GM23338 (cell line): ENCODE data around the gene RAB11FIP3. TPM values are rescaled to one million over a fixed set of nuclear protein-coding genes. Genes with fewer than 3 reads are reported as not detected.

Experiments used
- ATAC-seq: fragments of 200-7000 bp; cut with Tn5 transposase; 3 replicates; pipeline ENCODE4 v1.9.1; 2020
- DNase-seq: peaks from one replicate; pipeline ENCODE4 v3.0.0-alpha.2; 2015; ENCODE audit warnings: low spot score
- H2AFZ ChIP-seq: fragments of 200-600 bp; sonication (generic); 2 replicates; pipeline ENCODE4 v1.8.0; 2016; ENCODE audit warnings: antibody characterized with exemption, mild to moderate bottlenecking, moderate library complexity
- H3F3A ChIP-seq: fragments of 200-600 bp; sonication (generic); replicated peaks from 2 replicates; pipeline ENCODE4 v1.8.0; 2017; ENCODE audit warnings: antibody characterized with exemption, mixed run types, low read depth
- H3K27ac ChIP-seq: fragments of 200-600 bp; sonication (generic); 2 replicates; pipeline ENCODE4 v1.6.1; 2016; ENCODE audit warnings: low read depth
- H3K27me3 ChIP-seq: fragments of 200-600 bp; sonication (generic); 2 replicates; pipeline ENCODE4 v1.8.0; 2016; ENCODE audit warnings: mild to moderate bottlenecking, mixed run types, moderate library complexity; ENCODE audit not compliant: insufficient read depth
- H3K36me3 ChIP-seq: fragments of 200-600 bp; sonication (generic); 2 replicates; pipeline ENCODE4 v1.8.0; 2016; ENCODE audit warnings: mild to moderate bottlenecking; ENCODE audit not compliant: insufficient read depth
- H3K4me1 ChIP-seq: fragments of 200-600 bp; sonication (generic); 2 replicates; pipeline ENCODE4 v1.8.0; 2016; ENCODE audit warnings: mild to moderate bottlenecking, moderate library complexity; ENCODE audit not compliant: insufficient read depth
- H3K4me2 ChIP-seq: fragments of 200-600 bp; sonication (generic); 2 replicates; pipeline ENCODE4 v1.7.1; 2017; ENCODE audit warnings: mixed run types
- H3K4me3 ChIP-seq: fragments of 200-600 bp; sonication (generic); 2 replicates; pipeline ENCODE4 v1.6.1; 2016; ENCODE audit warnings: mixed run types
- H3K79me2 ChIP-seq: fragments of 200-600 bp; sonication (generic); replicated peaks from 2 replicates; pipeline ENCODE4 v1.8.0; 2017; ENCODE audit warnings: mild to moderate bottlenecking; ENCODE audit not compliant: insufficient read depth
- H3K9me2 ChIP-seq: fragments of 200-600 bp; sonication (generic); 2 replicates; pipeline ENCODE4 v1.8.0; 2017; ENCODE audit not compliant: insufficient read depth
- H4K20me1 ChIP-seq: fragments of 200-600 bp; sonication (generic); replicated peaks from 2 replicates; pipeline ENCODE4 v1.8.0; 2017; ENCODE audit warnings: mild to moderate bottlenecking; ENCODE audit not compliant: insufficient read depth
- H3K27ac Mint-ChIP-seq: 2 replicates; pipeline ENCODE4 v1.8.0; 2020; ENCODE audit warnings: inconsistent platforms, mild to moderate bottlenecking, moderate library complexity, mixed read lengths
- H3K27me3 Mint-ChIP-seq: 3 replicates; pipeline ENCODE4 v1.8.0; 2022; ENCODE audit warnings: low read depth, mild to moderate bottlenecking, moderate library complexity, mixed read lengths, inconsistent platforms; ENCODE audit not compliant: insufficient read depth, poor library complexity
- H3K36me3 Mint-ChIP-seq: 3 replicates; pipeline ENCODE4 v1.8.0; 2021; ENCODE audit warnings: low read depth, mild to moderate bottlenecking, inconsistent platforms, moderate library complexity, mixed read lengths
- H3K4me1 Mint-ChIP-seq: 3 replicates; pipeline ENCODE4 v1.8.0; 2020; ENCODE audit warnings: mild to moderate bottlenecking, inconsistent platforms, mixed read lengths
- H3K4me3 Mint-ChIP-seq: 3 replicates; pipeline ENCODE4 v1.8.0; 2021; ENCODE audit warnings: moderate library complexity, mild to moderate bottlenecking, inconsistent platforms, mixed read lengths
- H3K9me3 Mint-ChIP-seq: 3 replicates; pipeline ENCODE4 v1.8.0; 2020; ENCODE audit warnings: moderate library complexity, mild to moderate bottlenecking, inconsistent platforms, mixed read lengths
- CREB1 ChIP-seq: fragments of 250-450 bp; sonication (Bioruptor Pico); IDR thresholded peaks from 2 replicates; pipeline ENCODE4 v1.5.0; 2020; ENCODE audit warnings: low read depth, mild to moderate bottlenecking, moderate library complexity
- CTCF ChIP-seq, 2 experiments: fragments of 200-600 bp in 1 of 2; sonication (generic) in 1 of 2; conservative IDR thresholded peaks; 2 replicates each; pipeline versions ENCODE4 v1.5.1 to v1.6.1; 2016 to 2017; ENCODE audit warnings: antibody characterized with exemption in 2 of 2, low read depth in 2 of 2, mild to moderate bottlenecking in 2 of 2, moderate library complexity in 1 of 2
- ETS1 ChIP-seq: IDR thresholded peaks from 2 replicates; pipeline ENCODE4 v1.6.1; 2016; ENCODE audit warnings: antibody characterized with exemption
- EZH2 ChIP-seq: fragments of 200-600 bp; sonication (generic); IDR thresholded peaks from one replicate; pipeline ENCODE4 v1.8.0; 2017; ENCODE audit warnings: antibody characterized with exemption, mild to moderate bottlenecking, low read depth; ENCODE audit not compliant: unreplicated experiment
- EZH2phosphoT487 ChIP-seq: fragments of 200-600 bp; sonication (generic); IDR thresholded peaks from one replicate; pipeline ENCODE4 v1.8.1; 2018; ENCODE audit warnings: antibody characterized with exemption; ENCODE audit not compliant: unreplicated experiment
- NANOG ChIP-seq: IDR thresholded peaks from 2 replicates; pipeline ENCODE4 v1.6.1; 2016; ENCODE audit warnings: antibody characterized with exemption, borderline replicate concordance
- REST ChIP-seq: IDR thresholded peaks from one replicate; pipeline ENCODE4 v1.6.1; 2018; ENCODE audit warnings: antibody characterized with exemption; ENCODE audit not compliant: unreplicated experiment
- STAT1 ChIP-seq: IDR thresholded peaks from one replicate; pipeline ENCODE4 v1.6.1; 2016; ENCODE audit warnings: antibody characterized with exemption; ENCODE audit not compliant: unreplicated experiment
- ZNF114 ChIP-seq: fragments of 250-450 bp; sonication (Bioruptor Pico); IDR thresholded peaks from 2 replicates; pipeline ENCODE4 v1.5.0; 2020; ENCODE audit warnings: mild to moderate bottlenecking, moderate library complexity
- polyA plus RNA-seq: library from polyadenylated mRNA; unstranded; fragments of >200 nt; fragmentation: Nextera tagmentation; extraction: Ambion mirVana; gene quantifications from 2 replicates; pipeline ENCODE4 v1.2.1, GENCODE V29; 2016
- total RNA-seq: library from RNA; depleted of rRNA; stranded (reverse); fragments of >200 nt; shearing (Covaris generic); gene quantifications from 2 replicates; pipeline ENCODE4 v1.2.3, GENCODE V29; 2014

The RAB11FIP3 gene
- total and polyA plus RNA-seq, 2 experiments from 2014 or later = 3.2 to 29.2 TPM

- Histone ChIP-seq H3K79me2 (no peaks in the 10 kb centered on the region), H3K4me2 (peak overlapping the region; percentile 80), H3K27ac (no peak overlapping the region), H4K20me1 (no peaks in the 10 kb centered on the region), H3K4me1 (no peaks in the 10 kb centered on the region; the same call in 1 of the 2 replicates), H3K36me3 (no peaks in the 10 kb centered on the region), H3K4me3 (peak overlapping the region; percentile 55), H3K9me2 (no peaks in the 10 kb centered on the region), H2AFZ (peak overlapping the region; percentile 76; the same call in 1 of the 2 replicates), H3F3A (no peaks in the 10 kb centered on the region), H3K27me3 (peaks cover 34% of the 10 kb centered on the region)
- Mint-ChIP-seq H3K36me3 (no peaks in the 10 kb centered on the region), H3K4me3 (peak overlapping the region; percentile 42; the same call in 2 of the 3 replicates), H3K9me3 (no peaks in the 10 kb centered on the region), H3K4me1 (no peaks in the 10 kb centered on the region), H3K27me3 (peaks cover 16% of the 10 kb centered on the region), H3K27ac (no peak overlapping the region)
- TF ChIP-seq EZH2 (peak; percentile 53), ZNF114 (CRISPR knock-in tag) (no peak), NANOG (no peak)
- no peak for DNase-seq
- ATAC-seq = peak; percentile 60
Measured at GRCh38 chr16:559411-560203, 134.2 kb downstream of the RAB11FIP3 start.

GRCh38 chr16:560204-560700 is 134.8 kb downstream of the RAB11FIP3 start, which contains the start of gene PRR35:
Gene PRR35 (plus strand): TSS chr16:560394. CDS start chr16:563295, 2,901 bp downstream.
- peak within 1 kb of the TSS; percentile 55 for H3K4me3 ChIP-seq
- TF ChIP-seq EZH2 = peak; percentile 32
- TF ChIP-seq ETS1 = no peak
- no peak for TF ChIP-seq CREB1 (CRISPR knock-in tag)
- no peak for TF ChIP-seq ZNF114 (CRISPR knock-in tag)
- TF ChIP-seq EZH2phosphoT487 = no peak
- no peak for TF ChIP-seq REST
- TF ChIP-seq CTCF (conservative IDR thresholded peaks at IDR 0.05; ENCODE audit: low read depth in 2 of 2) = no peak
- no peak for TF ChIP-seq STAT1
- no peaks in the 10 kb centered on the region for H3K9me3 Mint-ChIP-seq

More at GRCh38 chr16:560204-560700, 134.8 kb downstream of the RAB11FIP3 start, which contains the start of gene PRR35:
- Histone ChIP-seq H3K79me2 (no peaks in the 10 kb centered on the region), H3K27me3 (peaks cover 34% of the 10 kb centered on the region), H4K20me1 (no peaks in the 10 kb centered on the region), H3K27ac (no peak within 1 kb of the TSS), H3K4me2 (peak within 1 kb of the TSS; percentile 80), H3K4me1 (no peaks in the 10 kb centered on the region; the same call in 1 of the 2 replicates), H3K9me2 (no peaks in the 10 kb centered on the region), H3F3A (0 out of 2 replicates have a peak, but pooled peaks cover 2% of the 10 kb centered on the region), H3K36me3 (no peaks in the 10 kb centered on the region), H2AFZ (peak within 1 kb of the TSS; percentile 76; the same call in 1 of the 2 replicates)
- H3K4me1 Mint-ChIP-seq = no peaks in the 10 kb centered on the region
- peak within 1 kb of the TSS; percentile 42; the same call in 2 of the 3 replicates for H3K4me3 Mint-ChIP-seq
- no peak within 1 kb of the TSS for H3K27ac Mint-ChIP-seq
- no peaks in the 10 kb centered on the region for H3K36me3 Mint-ChIP-seq
- ATAC-seq (no peak), DNase-seq (no peak)
- peaks cover 16% of the 10 kb centered on the region for H3K27me3 Mint-ChIP-seq
